Ovary (tissue), 9 donors: ENCODE results near the gene UTS2R. TPM values are rescaled to one million over a fixed set of nuclear protein-coding genes. Genes with fewer than 3 reads are reported as not detected.
"Not testable (repeated sequence)": the region's sequence is repeated elsewhere in the genome, so short reads cannot be mapped to it uniquely, and the experiment has no call there.

Experiments used
- DNase-seq, 5 donors: peaks; one replicate each; pipeline ENCODE4 v3.0.0-alpha.2; 2019 to 2020
- H3K27ac ChIP-seq, 2 donors: fragments of 200-600 bp; one replicate each; pipeline versions ENCODE4 v1.5.1 to v1.8.0; 2019 to 2022
- H3K27me3 ChIP-seq: fragments of 200-600 bp; one replicate; pipeline ENCODE4 v1.8.0; 2022
- H3K36me3 ChIP-seq: fragments of 200-600 bp; sonication (generic); one replicate; pipeline ENCODE4 v1.5.1; 2019
- H3K4me1 ChIP-seq: one replicate; pipeline ENCODE4 v1.8.1; 2013; ENCODE audit warnings: mild to moderate bottlenecking, moderate library complexity; ENCODE audit not compliant: insufficient read depth
- H3K4me3 ChIP-seq: fragments of 200-600 bp; sonication (generic); one replicate; pipeline ENCODE4 v1.5.1; 2017
- H3K9me3 ChIP-seq, 2 donors: fragments of 200-600 bp in 1 of 2; sonication (generic) in 1 of 2; one replicate each; pipeline versions ENCODE4 v1.5.1 to v1.8.1; 2013 to 2019; ENCODE audit warnings: mild to moderate bottlenecking in 1 of 2, moderate library complexity in 1 of 2
- EP300 ChIP-seq: sonication (generic); formaldehyde crosslinking; IDR thresholded peaks from one replicate; pipeline ENCODE4 v1.6.1; 2017; ENCODE audit warnings: antibody characterized with exemption
- POLR2A ChIP-seq: fragments of 450-650 bp; IDR thresholded peaks from one replicate; pipeline ENCODE4 v1.6.1; 2017; ENCODE audit warnings: antibody characterized with exemption, mild to moderate bottlenecking, moderate library complexity
- WGBS, 3 donors: extraction: QIAGEN DNeasy Blood & Tissue Kit in 1 of 3; methylation state at CpG; one replicate each; pipeline versions ENCODE4 v1.1.5 to v1.1.7; 2013 to 2017; 5-methylcytosine and 5-hydroxymethylcytosine counted together
- intact Hi-C, 4 donors: fragments of 100-400 bp; cut with DNase I; formaldehyde crosslinking; loops; one replicate each; pipeline versions ENCODE4 v1.11.0 to v1.15.1; 2022 to 2023
- polyA plus RNA-seq, 2 donors: library from polyadenylated mRNA; stranded (reverse); fragments of 200-250 nt in 1 of 2; fragments of 350-450 nt in 1 of 2; fragmentation: Illumina TruSeq in 1 of 2; extraction: RNeasy Lipid Tissue Mini Kit (QIAGEN cat#74804) in 1 of 2; gene quantifications; one replicate each; pipeline ENCODE4 v1.2.3, GENCODE V29; 2013 to 2014
- total RNA-seq, 7 donors: library from RNA; depleted of rRNA in 2 of 7; stranded (reverse); fragments of >200 nt in 2 of 7; fragmentation: NEBNext Ultra II Directional in 3 of 7; extraction: Animal tissue kit (Norgen Biotek cat#: 25700) in 3 of 7; gene quantifications; one replicate each; pipeline versions ENCODE4 v1.1.0 to v1.2.4, GENCODE V29; 2016 to 2023
- TF ChIP-seq, protein P1 (sequence below), 3 donors: fragments of 450-650 bp in 2 of 3; fragments of 200-600 bp in 1 of 3; IDR thresholded peaks; one replicate each; pipeline versions ENCODE4 v1.5.1 to v1.8.0; 2016 to 2022; ENCODE audit warnings: antibody characterized with exemption in 3 of 3, mild to moderate bottlenecking in 1 of 3
- donor health status: DM: no; HTN: no; CAD: no; lungs with moderate emphysema.
- donor health status: DM: no; HTN: no; CAD: no.
- donor health status: Bipolar disorder and iron deficiency.
- donor health status: DM: yes; HTN: yes; CAD: no.
- donor health status: DM: no; HTN: no; CAD: no.
- donor health status: DM: yes; HTN: yes; CAD: no.

The UTS2R gene
- total and polyA plus RNA-seq, 9 donors: not detected

GRCh38 chr17:82410014-82410716 is 38.6 kb downstream of the UTS2R start:
- 88 to 92% (median 89%) methylated on average over 14 of the region's 14 CpGs for WGBS, 3 donors
- intact Hi-C loops: loop anchor here in 1 of 4 donors (10.0 kb wide), 1 partner anchor 55 kb away; the partner anchor contains the start of gene TEX19
- no peak for DNase-seq
- Histone ChIP-seq H3K36me3 (no peaks in the 10 kb centered on the region), H3K27ac (no peak overlapping the region), H3K4me1 (peaks cover 3% of the 10 kb centered on the region), H3K27me3 (no peaks in the 10 kb centered on the region), H3K9me3 (no peaks in the 10 kb centered on the region), H3K4me3 (no peak overlapping the region)
- no peak for TF ChIP-seq EP300
- TF ChIP-seq, protein P1, sequence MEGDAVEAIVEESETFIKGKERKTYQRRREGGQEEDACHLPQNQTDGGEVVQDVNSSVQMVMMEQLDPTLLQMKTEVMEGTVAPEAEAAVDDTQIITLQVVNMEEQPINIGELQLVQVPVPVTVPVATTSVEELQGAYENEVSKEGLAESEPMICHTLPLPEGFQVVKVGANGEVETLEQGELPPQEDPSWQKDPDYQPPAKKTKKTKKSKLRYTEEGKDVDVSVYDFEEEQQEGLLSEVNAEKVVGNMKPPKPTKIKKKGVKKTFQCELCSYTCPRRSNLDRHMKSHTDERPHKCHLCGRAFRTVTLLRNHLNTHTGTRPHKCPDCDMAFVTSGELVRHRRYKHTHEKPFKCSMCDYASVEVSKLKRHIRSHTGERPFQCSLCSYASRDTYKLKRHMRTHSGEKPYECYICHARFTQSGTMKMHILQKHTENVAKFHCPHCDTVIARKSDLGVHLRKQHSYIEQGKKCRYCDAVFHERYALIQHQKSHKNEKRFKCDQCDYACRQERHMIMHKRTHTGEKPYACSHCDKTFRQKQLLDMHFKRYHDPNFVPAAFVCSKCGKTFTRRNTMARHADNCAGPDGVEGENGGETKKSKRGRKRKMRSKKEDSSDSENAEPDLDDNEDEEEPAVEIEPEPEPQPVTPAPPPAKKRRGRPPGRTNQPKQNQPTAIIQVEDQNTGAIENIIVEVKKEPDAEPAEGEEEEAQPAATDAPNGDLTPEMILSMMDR (IDR thresholded peaks at IDR 0.05): no peak
- no peak for TF ChIP-seq POLR2A

- Histone ChIP-seq H3K4me3 (no peak overlapping the region), H3K27me3 (no peaks in the 10 kb centered on the region), H3K27ac (no peak overlapping the region), H3K36me3 (no peaks in the 10 kb centered on the region), H3K9me3 (no peaks in the 10 kb centered on the region), H3K4me1 (peaks cover 5% of the 10 kb centered on the region)
- WGBS, 3 donors: 93 to 96% (median 94%) methylated on average over 24 of the region's 24 CpGs
- TF ChIP-seq EP300 (no peak), POLR2A (no peak)
- TF ChIP-seq, protein P1 (IDR thresholded peaks at IDR 0.05): no peak
- intact Hi-C loops: loop anchor here in 1 of 4 donors (10.0 kb wide), 1 partner anchor 57 kb away; the partner anchor contains the start of gene TEX19
- no peak for DNase-seq
Observed at GRCh38 chr17:82411396-82412053, 40.0 kb downstream of the UTS2R start.

DNA sequence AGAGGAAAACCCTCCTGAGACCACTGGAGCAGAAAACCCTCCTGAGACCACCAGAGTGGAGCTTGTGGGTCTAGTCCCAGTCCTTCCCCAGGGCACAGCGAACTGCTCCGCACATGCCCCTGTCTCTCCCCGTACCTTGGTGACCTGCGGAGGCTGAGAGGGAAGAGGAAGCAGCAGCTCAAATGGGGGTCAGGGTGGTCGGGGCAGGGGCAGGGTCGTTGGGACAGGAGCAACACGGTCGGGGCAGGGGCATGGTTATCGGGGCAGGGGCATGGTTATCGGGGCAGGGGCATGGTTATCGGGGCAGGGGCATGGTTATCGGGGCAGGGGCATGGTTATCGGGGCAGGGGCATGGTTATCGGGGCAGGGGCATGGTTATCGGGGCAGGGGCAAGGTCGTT is 40.5 kb downstream of the UTS2R start:
- not testable (repeated sequence) for H3K36me3 ChIP-seq, H3K4me1 ChIP-seq, H3K27ac ChIP-seq, H3K9me3 ChIP-seq, DNase-seq, H3K4me3 ChIP-seq, H3K27me3 ChIP-seq
- 86 to 91% (median 88%) methylated on average over 16 of the region's 16 CpGs for WGBS, 3 donors
- intact Hi-C loops: loop anchor here in 1 of 4 donors (10.0 kb wide), 1 partner anchor 57 kb away; the partner anchor contains the start of gene TEX19

DNA sequence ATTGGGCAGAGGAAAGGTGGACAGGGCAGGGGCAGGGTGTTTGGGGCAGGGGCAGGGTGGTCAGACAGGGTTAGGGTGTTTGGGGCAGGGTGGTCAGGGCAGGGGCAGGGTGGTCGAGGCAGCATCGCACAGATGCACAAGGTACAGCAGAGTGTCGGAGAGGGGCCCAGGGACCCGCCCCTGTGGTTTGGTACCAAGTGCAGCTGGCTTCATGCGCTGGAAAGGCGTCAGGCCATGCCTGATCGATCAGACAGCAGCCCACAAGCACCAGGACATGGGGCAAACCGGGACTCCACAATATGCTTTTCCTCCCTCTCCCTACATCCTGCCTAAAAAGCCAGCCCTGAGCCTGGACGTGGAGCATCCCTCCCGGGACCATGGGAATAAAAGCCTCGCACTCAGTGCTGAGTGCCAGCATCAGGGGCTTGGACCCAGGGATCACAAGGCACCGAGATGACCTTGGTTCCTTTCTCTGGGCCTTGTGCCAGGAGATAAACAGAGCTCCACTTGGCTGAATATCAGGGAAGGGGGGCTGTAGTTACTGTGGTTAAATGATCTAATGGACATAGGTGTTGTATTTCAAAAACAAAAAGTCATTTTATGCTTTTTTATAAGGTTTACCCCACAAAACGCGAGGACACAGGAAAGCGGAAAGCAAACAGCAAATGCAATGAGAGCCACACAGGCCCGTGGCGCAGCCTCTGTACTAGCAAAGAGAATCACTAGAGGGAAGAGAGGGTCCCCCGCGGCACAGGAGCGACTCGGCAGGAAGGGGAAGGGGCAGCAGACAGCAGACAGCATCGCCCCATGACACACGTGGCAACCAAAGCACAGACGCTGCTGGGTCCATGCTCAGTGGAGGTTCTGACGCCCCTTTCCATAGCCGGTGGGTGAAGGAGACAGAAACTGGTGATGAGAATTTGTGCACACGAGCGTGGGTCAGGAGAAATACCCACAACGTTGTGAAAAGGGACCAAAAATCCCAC is 41.3 kb downstream of the UTS2R start:
- Histone ChIP-seq H3K4me1 (peaks cover 7% of the 10 kb centered on the region), H3K27me3 (no peaks in the 10 kb centered on the region), H3K27ac (no peak overlapping the region), H3K9me3 (no peaks in the 10 kb centered on the region), H3K36me3 (no peaks in the 10 kb centered on the region), H3K4me3 (no peak overlapping the region)
- DNase-seq: no peak
- intact Hi-C loops: loop anchor here in 1 of 4 donors (10.0 kb wide), 1 partner anchor 58 kb away; the partner anchor contains the start of gene TEX19
- WGBS, 3 donors: 78 to 83% (median 80%) methylated on average over 29 of the region's 29 CpGs
- no peak for TF ChIP-seq EP300
- TF ChIP-seq, protein P1 (IDR thresholded peaks at IDR 0.05): no peak
- TF ChIP-seq POLR2A: no peak
